ENCODE data around the gene GSTA4. TPM values are rescaled to one million over a fixed set of nuclear protein-coding genes. Genes with fewer than 3 reads are reported as not detected.

The GSTA4 gene, protein sequence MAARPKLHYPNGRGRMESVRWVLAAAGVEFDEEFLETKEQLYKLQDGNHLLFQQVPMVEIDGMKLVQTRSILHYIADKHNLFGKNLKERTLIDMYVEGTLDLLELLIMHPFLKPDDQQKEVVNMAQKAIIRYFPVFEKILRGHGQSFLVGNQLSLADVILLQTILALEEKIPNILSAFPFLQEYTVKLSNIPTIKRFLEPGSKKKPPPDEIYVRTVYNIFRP
- 54.1 and 63.4 TPM in 2 replicates for total RNA-seq

DNA sequence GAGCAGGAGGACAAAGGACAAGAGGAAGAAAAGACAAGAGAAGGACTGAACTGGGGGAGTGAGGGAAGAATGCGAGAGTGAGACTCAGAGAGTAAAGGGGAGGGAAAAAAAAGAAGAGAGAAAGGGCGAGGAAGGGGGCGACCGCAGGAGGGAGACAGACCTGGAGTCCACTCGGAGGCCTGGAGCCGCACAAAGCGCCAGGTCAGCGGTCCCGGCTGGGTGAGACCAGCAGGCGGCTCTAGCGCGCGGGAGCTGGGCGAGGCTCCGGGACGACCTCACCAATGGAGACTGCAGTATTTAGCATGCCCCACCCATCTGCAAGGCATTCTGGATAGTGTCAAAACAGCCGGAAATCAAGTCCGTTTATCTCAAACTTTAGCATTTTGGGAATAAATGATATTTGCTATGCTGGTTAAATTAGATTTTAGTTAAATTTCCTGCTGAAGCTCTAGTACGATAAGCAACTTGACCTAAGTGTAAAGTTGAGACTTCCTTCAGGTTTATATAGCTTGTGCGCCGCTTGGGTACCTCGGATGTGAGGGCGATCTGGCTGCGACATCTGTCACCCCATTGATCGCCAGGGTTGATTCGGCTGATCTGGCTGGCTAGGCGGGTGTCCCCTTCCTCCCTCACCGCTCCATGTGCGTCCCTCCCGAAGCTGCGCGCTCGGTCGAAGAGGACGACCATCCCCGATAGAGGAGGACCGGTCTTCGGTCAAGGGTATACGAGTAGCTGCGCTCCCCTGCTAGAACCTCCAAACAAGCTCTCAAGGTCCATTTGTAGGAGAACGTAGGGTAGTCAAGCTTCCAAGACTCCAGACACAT, at the start of gene GSTA4:
Gene GSTA4 (minus strand): TSS at position 196 of the 824 bp plus-strand sequence. CDS start 1,041 bp downstream, outside the sequence.

Other genes starting within 250 kb of the GSTA4 start
- gene GSTA2, start 231.8 kb downstream of the GSTA4 start, total RNA-seq: not detected in 2 replicates
- not detected in 2 replicates for gene GSTA1, start 191.5 kb downstream of the GSTA4 start, total RNA-seq
- not detected in 2 replicates for gene GSTA5, start 154.5 kb downstream of the GSTA4 start, total RNA-seq
- gene GSTA3, start 85.6 kb downstream of the GSTA4 start, total RNA-seq: not detected in 2 replicates
- gene CILK1, start 66.5 kb upstream of the GSTA4 start, total RNA-seq: 7.2 and 9.9 TPM in 2 replicates
- gene FBXO9, start 70.1 kb upstream of the GSTA4 start, total RNA-seq: 35.4 and 41.5 TPM in 2 replicates
- not detected in 2 replicates for gene GCM1, start 153.6 kb upstream of the GSTA4 start, total RNA-seq

All from myometrial cell (primary cell).